Measurements from ENCODE around the gene TATDN2. TPM values are rescaled to one million over a fixed set of nuclear protein-coding genes. Genes with fewer than 3 reads are reported as not detected.

The TATDN2 gene
- total RNA-seq, 6 experiments from 2014 or later = 29.6 to 33.4 (median 30.7) TPM

DNA sequence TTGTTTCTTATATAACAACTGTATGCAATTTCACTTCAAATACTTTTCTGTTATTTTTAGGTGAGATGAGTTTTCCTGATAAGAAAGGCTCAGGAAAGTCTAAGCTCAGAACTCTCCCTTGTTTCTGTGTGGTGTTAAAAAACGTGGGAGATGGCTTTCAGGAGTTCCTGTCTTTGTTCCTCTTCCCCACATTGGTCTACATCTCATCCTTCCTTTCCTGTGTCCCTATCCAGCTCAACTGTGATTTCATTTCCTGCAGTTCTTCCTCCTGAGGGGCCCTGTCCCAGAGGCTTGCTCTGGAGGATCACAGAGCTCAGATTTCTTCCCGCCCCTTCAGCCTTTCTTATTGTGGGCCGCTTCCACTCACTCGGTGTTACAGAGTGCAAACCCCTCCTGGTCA, 61.5 kb downstream of the TATDN2 start:
- TF ChIP-seq, protein P1, sequence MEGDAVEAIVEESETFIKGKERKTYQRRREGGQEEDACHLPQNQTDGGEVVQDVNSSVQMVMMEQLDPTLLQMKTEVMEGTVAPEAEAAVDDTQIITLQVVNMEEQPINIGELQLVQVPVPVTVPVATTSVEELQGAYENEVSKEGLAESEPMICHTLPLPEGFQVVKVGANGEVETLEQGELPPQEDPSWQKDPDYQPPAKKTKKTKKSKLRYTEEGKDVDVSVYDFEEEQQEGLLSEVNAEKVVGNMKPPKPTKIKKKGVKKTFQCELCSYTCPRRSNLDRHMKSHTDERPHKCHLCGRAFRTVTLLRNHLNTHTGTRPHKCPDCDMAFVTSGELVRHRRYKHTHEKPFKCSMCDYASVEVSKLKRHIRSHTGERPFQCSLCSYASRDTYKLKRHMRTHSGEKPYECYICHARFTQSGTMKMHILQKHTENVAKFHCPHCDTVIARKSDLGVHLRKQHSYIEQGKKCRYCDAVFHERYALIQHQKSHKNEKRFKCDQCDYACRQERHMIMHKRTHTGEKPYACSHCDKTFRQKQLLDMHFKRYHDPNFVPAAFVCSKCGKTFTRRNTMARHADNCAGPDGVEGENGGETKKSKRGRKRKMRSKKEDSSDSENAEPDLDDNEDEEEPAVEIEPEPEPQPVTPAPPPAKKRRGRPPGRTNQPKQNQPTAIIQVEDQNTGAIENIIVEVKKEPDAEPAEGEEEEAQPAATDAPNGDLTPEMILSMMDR (IDR thresholded peaks at IDR 0.05) = no peak
- no peak overlapping the region for H3K4me3 Mint-ChIP-seq
- peaks cover 80% of the 10 kb centered on the region for H3K36me3 Mint-ChIP-seq (ENCODE audit: low read depth)
- no peak for DNase-seq
- H3K27ac Mint-ChIP-seq = peak overlapping the region; percentile 66
- peaks cover 50% of the 10 kb centered on the region for H3K4me1 Mint-ChIP-seq (ENCODE audit: low read depth)
- H3K27me3 Mint-ChIP-seq (ENCODE audit: insufficient read depth) = peaks cover 2% of the 10 kb centered on the region
- H3K9me3 Mint-ChIP-seq = no peaks in the 10 kb centered on the region

DNA sequence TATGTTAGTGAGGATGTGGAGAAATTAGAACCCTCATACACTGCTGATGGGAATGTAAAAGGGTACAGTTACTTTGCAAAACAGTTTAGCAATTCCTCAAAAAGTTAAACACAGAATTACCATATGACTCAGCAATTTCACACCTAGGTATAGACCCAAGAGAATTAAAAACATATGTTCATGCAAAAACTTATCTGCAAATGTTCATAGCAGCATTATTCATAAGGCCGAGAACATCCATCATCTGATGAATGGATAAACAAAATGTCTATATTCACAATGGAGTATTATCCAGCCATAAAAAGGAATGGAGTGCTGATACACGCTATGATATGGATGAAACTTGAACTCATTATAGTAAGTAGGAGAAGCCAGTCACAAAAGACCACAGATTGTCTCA, 62.3 kb downstream of the TATDN2 start:
- peak overlapping the region; percentile 65 for H3K27ac Mint-ChIP-seq
- TF ChIP-seq, protein P1 (IDR thresholded peaks at IDR 0.05) = no peak
- H3K4me3 Mint-ChIP-seq = no peak overlapping the region
- peaks cover 2% of the 10 kb centered on the region for H3K27me3 Mint-ChIP-seq (ENCODE audit: insufficient read depth)
- H3K9me3 Mint-ChIP-seq = no peaks in the 10 kb centered on the region
- peaks cover 52% of the 10 kb centered on the region for H3K4me1 Mint-ChIP-seq (ENCODE audit: low read depth)
- H3K36me3 Mint-ChIP-seq (ENCODE audit: low read depth) = peaks cover 75% of the 10 kb centered on the region
- DNase-seq = peak; percentile 34

DNA sequence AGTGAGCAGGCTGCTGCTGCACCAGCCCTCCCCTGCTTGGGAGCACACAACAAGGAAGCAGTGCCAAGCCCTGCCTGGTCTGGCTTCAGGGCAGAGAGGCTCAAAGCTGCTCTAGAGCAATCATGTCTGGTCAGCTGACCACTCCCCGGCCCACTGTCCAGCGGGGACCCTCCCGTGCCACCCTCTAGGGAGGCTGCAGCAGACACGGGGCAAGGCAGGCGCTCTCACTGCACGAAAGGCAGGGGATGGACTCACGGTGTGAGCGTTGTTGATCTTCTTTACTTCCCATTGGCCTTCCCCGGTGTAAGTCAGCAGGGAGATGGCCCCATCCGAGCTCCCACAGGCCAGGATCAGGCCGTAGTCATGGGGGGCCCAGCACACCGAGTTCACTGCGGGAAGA, 63.5 kb downstream of the TATDN2 start:
- Mint-ChIP-seq H3K9me3 (no peaks in the 10 kb centered on the region), H3K27me3 (ENCODE audit: insufficient read depth) (peaks cover 2% of the 10 kb centered on the region)
- no peak for DNase-seq

DNA sequence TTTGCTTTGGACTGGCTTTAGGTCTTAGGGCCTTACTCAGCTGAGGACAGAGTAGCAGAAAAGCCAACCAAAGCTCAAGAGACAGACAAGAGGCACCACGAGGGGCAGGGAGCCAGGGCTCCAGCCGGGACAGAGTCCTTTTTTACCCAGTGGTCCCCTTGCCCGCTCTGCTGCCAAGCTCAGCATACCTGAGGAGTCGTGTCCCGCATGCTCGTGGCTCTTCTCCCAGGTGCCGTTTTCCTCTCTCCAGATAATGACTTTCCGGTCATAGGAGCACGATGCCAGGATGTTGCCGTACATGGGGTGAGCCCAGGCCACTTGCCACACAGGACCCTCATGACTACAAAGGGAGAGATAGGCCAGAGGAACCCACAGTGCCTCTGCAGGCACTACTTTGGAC, 64.1 kb downstream of the TATDN2 start:
- no peak for DNase-seq
- Mint-ChIP-seq H3K4me3 (no peak overlapping the region; the same call in 1 of the 2 replicates), H3K27ac (peak overlapping the region; percentile 19; the same call in 1 of the 2 replicates), H3K9me3 (no peaks in the 10 kb centered on the region), H3K36me3 (ENCODE audit: low read depth) (peaks cover 63% of the 10 kb centered on the region), H3K4me1 (ENCODE audit: low read depth) (peaks cover 52% of the 10 kb centered on the region), H3K27me3 (ENCODE audit: insufficient read depth) (peaks cover 2% of the 10 kb centered on the region)
- TF ChIP-seq, protein P1 (IDR thresholded peaks at IDR 0.05) = no peak

More for the DNA sequence above, 63.5 kb downstream of the TATDN2 start:
- TF ChIP-seq, protein P1 (IDR thresholded peaks at IDR 0.05) = no peak
- Mint-ChIP-seq H3K36me3 (ENCODE audit: low read depth) (peaks cover 64% of the 10 kb centered on the region), H3K4me1 (ENCODE audit: low read depth) (peaks cover 52% of the 10 kb centered on the region), H3K4me3 (no peak overlapping the region), H3K27ac (peak overlapping the region; percentile 21; the same call in 1 of the 2 replicates)

DNA sequence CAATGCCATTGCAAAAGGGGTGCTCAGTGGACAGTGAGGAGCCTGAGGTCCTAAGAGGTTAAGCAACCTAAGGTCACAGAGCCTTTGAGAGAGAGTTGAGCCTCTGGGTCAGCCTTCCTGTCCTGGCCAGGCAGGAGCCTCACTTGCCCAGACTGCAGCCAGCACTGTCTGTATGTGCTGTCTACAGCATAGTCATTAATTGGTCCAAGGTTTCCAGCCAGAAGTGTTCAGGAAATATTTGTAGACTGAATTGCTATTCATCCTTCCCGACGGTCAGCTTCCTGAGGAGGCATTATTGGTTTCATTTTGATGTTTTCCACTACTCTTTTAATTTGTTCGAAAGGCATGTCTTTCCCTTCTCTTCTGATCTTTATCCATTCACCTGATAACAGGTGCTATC, 64.6 kb downstream of the TATDN2 start:
- H3K4me3 Mint-ChIP-seq = no peak overlapping the region; the same call in 1 of the 2 replicates
- peaks cover 52% of the 10 kb centered on the region for H3K4me1 Mint-ChIP-seq (ENCODE audit: low read depth)
- H3K27ac Mint-ChIP-seq = no peak overlapping the region
- no peaks in the 10 kb centered on the region; the same call in none of the 2 replicates for H3K27me3 Mint-ChIP-seq (ENCODE audit: insufficient read depth)
- H3K9me3 Mint-ChIP-seq = no peaks in the 10 kb centered on the region
- DNase-seq = no peak
- TF ChIP-seq, protein P1 (IDR thresholded peaks at IDR 0.05) = no peak
- peaks cover 62% of the 10 kb centered on the region for H3K36me3 Mint-ChIP-seq (ENCODE audit: low read depth)

DNA sequence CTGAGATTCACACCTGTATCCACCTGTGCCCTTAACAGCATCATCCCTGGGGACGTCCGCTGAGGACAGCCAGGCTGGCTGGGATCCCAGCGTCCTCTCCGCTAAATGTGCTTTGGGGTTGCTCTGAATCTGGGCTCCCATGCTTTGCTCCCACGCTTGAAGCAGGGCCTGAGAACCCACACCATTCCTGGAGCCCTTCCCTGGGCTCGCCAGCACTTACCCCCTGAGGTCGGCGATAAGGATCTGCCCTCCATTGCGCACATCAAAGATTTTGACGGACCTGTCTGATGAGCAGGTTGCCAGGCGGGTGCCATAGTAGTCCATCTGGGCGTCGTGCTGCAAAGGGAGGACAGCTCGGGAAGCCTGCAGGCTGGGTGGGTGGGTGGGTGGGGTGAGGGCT, 66.8 kb downstream of the TATDN2 start:
- Mint-ChIP-seq H3K27ac (no peak overlapping the region), H3K27me3 (ENCODE audit: insufficient read depth) (no peaks in the 10 kb centered on the region; the same call in none of the 2 replicates), H3K36me3 (ENCODE audit: low read depth) (peaks cover 48% of the 10 kb centered on the region), H3K9me3 (no peaks in the 10 kb centered on the region), H3K4me3 (no peak overlapping the region), H3K4me1 (ENCODE audit: low read depth) (peaks cover 59% of the 10 kb centered on the region)
- no peak for DNase-seq
- TF ChIP-seq, protein P1 (IDR thresholded peaks at IDR 0.05) = no peak

Data from HFFc6 (cell line).